IMR-90 (cell line): ENCODE data around the gene NAGS. TPM values are rescaled to one million over a fixed set of nuclear protein-coding genes. Genes with fewer than 3 reads are reported as not detected.
A peak's percentile ranks its signal among the peaks of the same experiment; 100 is the strongest.

Source experiments
- ATAC-seq: fragments of 200-7000 bp; cut with Tn5 transposase; 2 replicates; pipeline ENCODE4 v1.9.1; 2020; ENCODE audit warnings: low read depth, mild to moderate bottlenecking, moderate library complexity
- BruUV-seq: library from RNA; stranded (reverse); fragments of 400-500 nt; replicated peaks from 2 replicates; lab custom pipeline; 2021; lab: Mats Ljungman, UMichigan
- CTCF ChIA-PET: fragments of 300-600 bp; formaldehyde crosslinking; extraction: SDS; loops from one replicate; lab custom pipeline; 2021; ENCODE audit warnings: antibody characterized with exemption; lab: Yijun Ruan, JAX
- POLR2A ChIA-PET: fragments of 300-600 bp; sonication (Branson Sonifier 250); formaldehyde crosslinking; loops from one replicate; lab custom pipeline; 2022; ENCODE audit warnings: antibody characterized with exemption; ENCODE audit not compliant: unreplicated experiment; lab: Charles Lee
- DNase-seq: peaks from one replicate; pipeline ENCODE4 v3.0.0; 2013
- H2AFZ ChIP-seq: replicated peaks from 2 replicates; pipeline ENCODE3; 2013; ENCODE audit warnings: low read length, mild to moderate bottlenecking; ENCODE audit not compliant: poor library complexity
- H2AK5ac ChIP-seq: 2 replicates; pipeline ENCODE4 v1.6.1; 2013; ENCODE audit warnings: low read depth, low read length, inconsistent platforms
- H2AK9ac ChIP-seq: replicated peaks from 2 replicates; pipeline ENCODE3; 2013; ENCODE audit warnings: mild to moderate bottlenecking, low read depth, low read length, moderate library complexity; ENCODE audit not compliant: poor library complexity
- H2BK120ac ChIP-seq: 2 replicates; pipeline ENCODE4 v1.6.1; 2013; ENCODE audit warnings: low read depth, low read length, inconsistent platforms
- H2BK15ac ChIP-seq: 3 replicates; pipeline ENCODE4 v1.6.1; 2013; ENCODE audit warnings: low read depth, low read length, inconsistent platforms
- H2BK20ac ChIP-seq: 2 replicates; pipeline ENCODE4 v1.6.1; 2013; ENCODE audit warnings: low read depth, mild to moderate bottlenecking, inconsistent platforms, low read length, moderate library complexity
- H2BK5ac ChIP-seq: 2 replicates; pipeline ENCODE4 v1.6.1; 2013; ENCODE audit warnings: mild to moderate bottlenecking, low read depth, low read length, inconsistent platforms; ENCODE audit not compliant: poor library complexity, severe bottlenecking
- H3K14ac ChIP-seq: replicated peaks from 2 replicates; pipeline ENCODE4 v1.6.1; 2013; ENCODE audit warnings: low read depth, low read length, inconsistent platforms
- H3K18ac ChIP-seq: 2 replicates; pipeline ENCODE4 v1.6.1; 2013; ENCODE audit warnings: low read depth, low read length, control low read depth
- H3K23ac ChIP-seq: 2 replicates; pipeline ENCODE4 v1.6.1; 2013; ENCODE audit warnings: low read depth, low read length, inconsistent platforms
- H3K27ac ChIP-seq: 2 replicates; pipeline ENCODE4 v1.5.1; 2013; ENCODE audit warnings: mild to moderate bottlenecking, control low read depth, low read length; ENCODE audit not compliant: insufficient read depth
- H3K27me3 ChIP-seq: 2 replicates; pipeline ENCODE4 v1.6.1; 2013; ENCODE audit warnings: low read length; ENCODE audit not compliant: control insufficient read depth, insufficient read depth
- H3K36me3 ChIP-seq: 2 replicates; pipeline ENCODE4 v1.6.1; 2013; ENCODE audit warnings: low read length, mixed read lengths; ENCODE audit not compliant: control insufficient read depth, insufficient read depth
- H3K4ac ChIP-seq: 2 replicates; pipeline ENCODE4 v1.6.1; 2013; ENCODE audit warnings: low read depth, low read length, inconsistent platforms
- H3K4me1 ChIP-seq: 2 replicates; pipeline ENCODE4 v1.6.1; 2013; ENCODE audit warnings: low read length, mixed read lengths; ENCODE audit not compliant: control insufficient read depth, insufficient read depth
- H3K4me2 ChIP-seq: 2 replicates; pipeline ENCODE4 v1.6.1; 2013; ENCODE audit warnings: low read depth, mild to moderate bottlenecking, control low read depth, low read length, moderate library complexity
- H3K4me3 ChIP-seq: 2 replicates; pipeline ENCODE4 v1.5.1; 2013; ENCODE audit warnings: low read depth, mild to moderate bottlenecking, control low read depth, low read length, moderate library complexity; ENCODE audit not compliant: insufficient read depth
- H3K56ac ChIP-seq: 2 replicates; pipeline ENCODE4 v1.6.1; 2013; ENCODE audit warnings: low read length, inconsistent platforms; ENCODE audit not compliant: insufficient read depth; ENCODE audit errors: extremely low read depth
- H3K79me1 ChIP-seq, 2 experiments: 2 replicates each; pipeline ENCODE4 v1.6.1; 2013; ENCODE audit warnings: low read length in 2 of 2, inconsistent platforms in 1 of 2, low read depth in 1 of 2
- H3K9ac ChIP-seq: 2 replicates; pipeline ENCODE4 v1.6.1; 2013; ENCODE audit warnings: low read depth, low read length, control low read depth
- H3K9me1 ChIP-seq: 2 replicates; pipeline ENCODE4 v1.6.1; 2013; ENCODE audit warnings: low read length, inconsistent platforms; ENCODE audit not compliant: insufficient read depth
- H3K9me3 ChIP-seq: 2 replicates; pipeline ENCODE4 v1.6.1; 2013; ENCODE audit warnings: low read length; ENCODE audit not compliant: control insufficient read depth, insufficient read depth
- H4K20me1 ChIP-seq: 2 replicates; pipeline ENCODE4 v1.6.1; 2013; ENCODE audit warnings: low read length, inconsistent platforms; ENCODE audit not compliant: insufficient read depth
- H4K5ac ChIP-seq: 2 replicates; pipeline ENCODE4 v1.6.1; 2013; ENCODE audit warnings: mild to moderate bottlenecking, low read depth, low read length, control low read depth
- H4K8ac ChIP-seq, 2 experiments: 2 replicates each; pipeline ENCODE4 v1.6.1; 2013; ENCODE audit warnings: low read depth in 2 of 2, low read length in 2 of 2, control low read depth in 1 of 2, inconsistent platforms in 1 of 2
- H4K91ac ChIP-seq: 2 replicates; pipeline ENCODE4 v1.6.1; 2013; ENCODE audit warnings: low read depth, low read length, inconsistent platforms; ENCODE audit not compliant: insufficient read depth
- CHD1 ChIP-seq: IDR thresholded peaks from 2 replicates; pipeline ENCODE4 v1.6.1; 2012; ENCODE audit warnings: low read depth, low read length, improper control_type of control experiment
- USF2 ChIP-seq: fragments of 150-350 bp; IDR thresholded peaks from 2 replicates; pipeline ENCODE4 v1.6.1; 2017; ENCODE audit warnings: mild to moderate bottlenecking, antibody characterized with exemption, low read length, low read depth
- WGBS, 2 experiments: methylation state at CpG; one replicate each; pipeline versions ENCODE4 v1.1.5 to v1.1.7; 2013; ENCODE audit warnings: missing lambda C conversion rate in 2 of 2; ENCODE audit not compliant: insufficient read length in 1 of 2; ENCODE audit errors: extremely low coverage in 2 of 2; 5-methylcytosine and 5-hydroxymethylcytosine counted together
- dilution Hi-C: fragments of 300-500 bp; cut with HindIII; formaldehyde crosslinking; loops from one replicate; pipeline ENCODE4 v1.14.3; 2018; ENCODE audit warnings: low sequenced_read_pairs; ENCODE audit not compliant: unreplicated experiment
- in situ Hi-C: fragments of 300-500 bp; cut with MboI; formaldehyde crosslinking; loops from 3 replicates; pipeline ENCODE4 v1.14.3; 2019; ENCODE audit warnings: low sequenced_read_pairs, inconsistent platforms, mixed read lengths
- intact Hi-C: fragments of 100-400 bp; cut with micrococcal nuclease; formaldehyde crosslinking; loops from 2 replicates; pipeline ENCODE4 v1.10.0; 2022
- polyA plus RNA-seq, 3 experiments: library from polyadenylated mRNA; depleted of rRNA; stranded (reverse); fragments of >200 nt; gene quantifications; 2 replicates each; pipeline ENCODE4 v1.2.3, GENCODE V29; 2012; ENCODE audit warnings: low replicate concordance in 1 of 3
- total RNA-seq: library from RNA; depleted of rRNA; stranded (reverse); fragments of >200 nt; gene quantifications from 2 replicates; pipeline ENCODE4 v1.2.3, GENCODE V29; 2012

NAGS gene
- total and polyA plus RNA-seq, 2 of the 4 experiments (the other 2 are of a cell fraction): 0.54 to 0.99 TPM

DNA sequence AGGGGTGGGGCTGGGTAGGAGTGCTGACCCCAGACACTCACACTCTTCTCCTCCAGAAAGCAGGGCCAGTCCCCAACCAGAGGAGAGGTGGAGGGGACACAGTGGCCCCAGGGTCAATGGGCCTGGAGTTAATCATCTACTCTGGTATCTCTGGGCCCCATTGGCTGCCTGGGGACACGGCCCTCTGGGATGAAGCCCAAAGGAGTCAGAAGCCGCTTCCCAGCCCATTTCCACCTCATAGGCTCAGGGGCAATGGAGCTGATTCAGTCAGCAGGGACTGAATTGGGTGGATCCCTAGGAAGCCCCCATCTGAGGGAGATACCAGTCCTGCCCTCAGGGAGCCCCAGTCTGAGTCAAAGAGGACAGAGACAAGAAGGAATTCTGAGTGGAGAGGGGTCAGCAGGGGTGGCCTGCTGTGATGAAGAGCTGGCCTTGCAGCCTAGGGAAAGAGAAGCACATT lies 2.9 kb upstream of the NAGS start:
- Histone ChIP-seq H3K18ac (no peak overlapping the region), H2AK5ac (no peak overlapping the region), H2BK120ac (peak overlapping the region; percentile 85; the same call in 1 of the 2 replicates), H3K4me1 (peaks cover 8% of the 10 kb centered on the region), H4K91ac (no peak overlapping the region; the same call in 1 of the 2 replicates), H2AFZ (peak overlapping the region; percentile 21), H3K36me3 (no peaks in the 10 kb centered on the region), H2BK15ac (no peak overlapping the region), H3K79me1 (no peaks in the 10 kb centered on the region), H3K14ac (no peak overlapping the region), H2AK9ac (peak overlapping the region; percentile 18), H2BK5ac (no peak overlapping the region), H4K8ac (peak overlapping the region; percentile 21 to 86; a peak in 3 of 4 replicates), H3K27me3 (peaks cover 3% of the 10 kb centered on the region; the same call in 1 of the 2 replicates), H4K5ac (no peak overlapping the region), H3K9me1 (peaks cover 6% of the 10 kb centered on the region), H3K56ac (no peak overlapping the region), H3K4me2 (no peak overlapping the region), H3K4me3 (no peak overlapping the region), H3K9me3 (no peaks in the 10 kb centered on the region), H3K9ac (no peak overlapping the region), H3K4ac (peak overlapping the region; percentile 90), H4K20me1 (no peaks in the 10 kb centered on the region), H3K23ac (no peak overlapping the region), H2BK20ac (no peak overlapping the region; the same call in 1 of the 2 replicates), H3K27ac (no peak overlapping the region; the same call in 1 of the 2 replicates)
- in situ Hi-C loops (loop anchor here (5.0 kb wide), 1 partner anchor 59 kb away; the partner anchor contains the start of gene PPY), dilution Hi-C loops (no loop called here), intact Hi-C loops (no loop called here)
- ATAC-seq (no peak), DNase-seq (no peak)
- POLR2A ChIA-PET: no interaction called here
- no CpG with 5 or more reads among the region's 2 CpGs for WGBS, 2 experiments
- CTCF ChIA-PET: no interaction called here
- TF ChIP-seq USF2 (no peak), CHD1 (no peak)
- BruUV-seq: no TSS peak
